ENCODE results near the gene MOB3A. TPM values are rescaled to one million over a fixed set of nuclear protein-coding genes. Genes with fewer than 3 reads are reported as not detected.

The MOB3A gene
- total and polyA plus RNA-seq, 9 of the 15 experiments (the other 6 are each of a cell fraction or from before 2014, with no cell fraction given), result 1.1 to 24.1 (median 6.0) TPM

DNA sequence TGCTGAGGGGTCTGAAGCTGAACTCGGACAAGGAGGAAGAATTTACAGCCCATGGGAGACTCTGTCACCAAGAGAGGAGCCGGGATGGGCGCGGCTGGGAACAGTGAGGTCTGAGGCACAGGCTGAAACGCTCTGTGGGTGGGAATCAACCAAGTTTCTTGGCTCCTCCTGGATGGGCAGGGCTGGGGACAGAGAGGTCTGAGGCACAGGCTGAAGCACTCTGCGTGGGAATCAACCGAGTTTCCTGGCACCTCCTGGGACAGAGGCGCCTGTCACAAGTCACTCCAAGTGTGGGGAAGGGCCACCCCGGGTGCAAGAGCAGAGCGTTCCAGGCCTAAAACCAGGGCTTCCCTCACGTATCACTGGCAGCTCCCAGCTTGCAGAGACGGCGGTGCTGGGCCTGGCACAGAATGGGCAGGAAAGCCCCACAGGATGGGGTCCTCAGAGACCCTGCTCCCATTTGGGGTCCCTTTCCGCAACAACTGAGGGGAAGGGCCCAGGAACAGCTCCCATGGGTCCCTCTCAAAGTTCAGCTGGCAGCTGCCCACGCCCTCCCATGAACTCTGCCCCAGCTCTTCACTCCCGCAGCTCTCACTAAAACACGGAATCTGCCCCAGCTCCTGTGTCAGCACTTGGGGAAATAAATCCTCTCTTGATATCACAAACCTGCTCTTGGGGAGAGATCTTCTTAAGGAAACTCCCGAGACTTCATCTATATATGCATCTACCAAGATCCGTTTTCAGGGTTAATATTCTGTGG, 36.8 kb upstream of the MOB3A start:
- intact Hi-C loops (cut with micrococcal nuclease), result no loop called here
- no peak for FAIRE-seq
- WGBS (ENCODE audit: insufficient coverage, low coverage, missing lambda C conversion rate), result 98% methylated on average over 17 of the region's 19 CpGs
- Histone ChIP-seq H3K9me3 (replicated peaks; ENCODE audit: control insufficient read depth, insufficient read depth, low read depth, low read length) (no peaks in the 10 kb centered on the region), H3K4me3 (no peak overlapping the region), H3K4me1 (replicated peaks in 1 of 2; ENCODE audit: control insufficient read depth in 2 of 2, insufficient read depth in 2 of 2, low read length in 2 of 2) (peaks cover 0 to 20% of the 10 kb centered on the region in 2 experiments; a peak in 2 of 5 replicates), H3K27ac (ENCODE audit: extremely low read depth, low read depth, low read length) (no peak overlapping the region), H4K20me1 (replicated peaks; ENCODE audit: control insufficient read depth, insufficient read depth, low read length) (no peaks in the 10 kb centered on the region), H3K27me3 (ENCODE audit: control insufficient read depth in 2 of 2, insufficient read depth in 2 of 2, low read length in 2 of 2) (no peaks in the 10 kb centered on the region), H3K79me2 (ENCODE audit: control insufficient read depth, insufficient read depth, low read length) (no peaks in the 10 kb centered on the region; the same call in 1 of the 3 replicates), H3K4me2 (ENCODE audit: insufficient read depth, low read length) (no peak overlapping the region), H3K9ac (ENCODE audit: insufficient read depth in 1 of 2, low read depth in 2 of 2, low read length in 2 of 2) (no peak overlapping the region), H3K9me1 (ENCODE audit: control insufficient read depth, insufficient read depth, low read length) (no peaks in the 10 kb centered on the region), H3K36me3 (ENCODE audit: control insufficient read depth, insufficient read depth, low read length) (peaks cover 75% of the 10 kb centered on the region; the same call in 2 of the 3 replicates), H2AFZ (ENCODE audit: low read depth, low read length) (no peak overlapping the region)
- TF ChIP-seq YBX1 (IDR thresholded peaks at IDR 0.05) (no peak), PTTG1 (tag; IDR thresholded peaks at IDR 0.05; ENCODE audit: low read depth) (no peak), TEAD4 (IDR thresholded peaks at IDR 0.05; ENCODE audit: low read length) (no peak), TEAD4 (CRISPR knock-in tag; IDR thresholded peaks at IDR 0.05; ENCODE audit: borderline replicate concordance) (no peak)
- TF ChIP-seq, protein P1, sequence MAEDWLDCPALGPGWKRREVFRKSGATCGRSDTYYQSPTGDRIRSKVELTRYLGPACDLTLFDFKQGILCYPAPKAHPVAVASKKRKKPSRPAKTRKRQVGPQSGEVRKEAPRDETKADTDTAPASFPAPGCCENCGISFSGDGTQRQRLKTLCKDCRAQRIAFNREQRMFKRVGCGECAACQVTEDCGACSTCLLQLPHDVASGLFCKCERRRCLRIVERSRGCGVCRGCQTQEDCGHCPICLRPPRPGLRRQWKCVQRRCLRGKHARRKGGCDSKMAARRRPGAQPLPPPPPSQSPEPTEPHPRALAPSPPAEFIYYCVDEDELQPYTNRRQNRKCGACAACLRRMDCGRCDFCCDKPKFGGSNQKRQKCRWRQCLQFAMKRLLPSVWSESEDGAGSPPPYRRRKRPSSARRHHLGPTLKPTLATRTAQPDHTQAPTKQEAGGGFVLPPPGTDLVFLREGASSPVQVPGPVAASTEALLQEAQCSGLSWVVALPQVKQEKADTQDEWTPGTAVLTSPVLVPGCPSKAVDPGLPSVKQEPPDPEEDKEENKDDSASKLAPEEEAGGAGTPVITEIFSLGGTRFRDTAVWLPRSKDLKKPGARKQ (CRISPR knock-in tag; IDR thresholded peaks at IDR 0.05), result no peak
- no peak for DNase-seq (ENCODE audit: extremely low read depth in 1 of 4, low spot score in 3 of 4)
- no TSS peak for BruUV-seq (replicated peaks)
- ATAC-seq, result no peak
- POLR2A ChIA-PET, result interaction anchor here (0.7 kb wide), 2 partner anchors 11 to 17 kb away, joined by 4 read pairs; no protein-coding TSS in a partner anchor
- in situ Hi-C loops (cut with MboI), result no loop called here
- CTCF ChIA-PET (ENCODE audit: low intra/inter-chr PET ratio), result no interaction called here

Measured in K562 (cell line).